NCI-H1436 (cell line): ENCODE data around the gene FAM156B.
"Not testable (repeated sequence)": the region's sequence is repeated elsewhere in the genome, so short reads cannot be mapped to it uniquely, and the experiment has no call there.

Experiments used
- DNase-seq: peaks from one replicate; lab custom pipeline; 2025; lab: John Stamatoyannopoulos, UW

Gene FAM156B

DNA sequence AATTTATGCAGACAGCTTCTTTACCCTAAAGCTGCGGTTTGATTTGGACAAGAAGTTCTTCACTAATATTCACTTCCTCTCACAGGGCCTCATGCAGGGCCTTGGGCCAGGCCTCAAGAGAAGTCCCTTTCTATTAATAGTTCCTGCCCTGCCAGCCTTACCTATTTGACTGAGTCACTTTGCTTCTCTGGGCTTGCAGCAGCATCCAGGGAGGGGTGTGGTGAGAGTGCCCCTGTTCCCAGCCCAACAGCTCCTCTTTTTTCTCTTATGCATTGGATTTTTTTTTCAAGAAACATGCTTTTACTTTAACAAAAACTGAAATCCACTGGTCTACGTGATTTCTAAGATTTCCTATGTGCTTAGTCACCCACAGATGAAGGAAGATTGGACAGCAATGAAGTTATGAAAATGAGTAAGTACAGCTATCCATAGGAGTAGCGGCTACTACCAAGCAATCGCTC lies 26.7 kb downstream of the FAM156B start:
- no peak for DNase-seq

DNA sequence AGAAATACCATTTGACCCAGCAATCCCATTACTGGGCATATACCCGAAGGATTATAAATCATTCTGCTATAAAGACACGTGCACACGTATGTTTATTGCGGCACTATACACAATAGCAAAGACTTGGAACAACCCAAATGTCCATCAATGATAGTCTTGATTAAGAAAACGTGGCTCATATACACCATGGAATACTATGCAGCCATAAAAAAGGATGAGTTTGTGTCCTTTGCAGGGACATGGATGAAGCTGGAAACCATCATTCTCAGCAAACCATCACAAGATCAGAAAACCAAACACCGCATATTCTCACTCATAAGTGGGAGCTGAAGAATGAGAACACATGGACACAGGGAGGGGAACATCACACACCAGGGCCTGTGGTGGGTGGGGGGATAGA lies 33.1 kb downstream of the FAM156B start:
- DNase-seq: not testable (repeated sequence)

DNA sequence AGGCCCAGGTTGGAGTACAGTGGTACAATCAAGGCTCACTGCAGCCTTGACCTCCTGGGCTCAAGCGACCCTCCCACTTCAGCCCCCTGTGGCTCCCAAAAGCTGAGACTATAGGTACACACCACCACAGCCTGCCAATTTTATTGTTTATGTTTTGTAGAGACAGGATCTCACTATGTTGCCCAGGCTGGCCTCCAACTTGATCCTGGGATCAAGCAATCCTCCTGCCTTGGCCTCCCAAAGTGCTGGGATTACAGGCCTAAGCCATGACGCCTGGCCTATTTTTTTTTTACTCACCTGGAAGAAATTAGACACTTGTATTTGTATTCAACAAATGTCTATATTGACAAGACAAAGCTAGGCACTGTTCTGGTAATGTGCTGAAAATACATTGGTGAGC lies 36.1 kb downstream of the FAM156B start:
- DNase-seq: no peak

DNA sequence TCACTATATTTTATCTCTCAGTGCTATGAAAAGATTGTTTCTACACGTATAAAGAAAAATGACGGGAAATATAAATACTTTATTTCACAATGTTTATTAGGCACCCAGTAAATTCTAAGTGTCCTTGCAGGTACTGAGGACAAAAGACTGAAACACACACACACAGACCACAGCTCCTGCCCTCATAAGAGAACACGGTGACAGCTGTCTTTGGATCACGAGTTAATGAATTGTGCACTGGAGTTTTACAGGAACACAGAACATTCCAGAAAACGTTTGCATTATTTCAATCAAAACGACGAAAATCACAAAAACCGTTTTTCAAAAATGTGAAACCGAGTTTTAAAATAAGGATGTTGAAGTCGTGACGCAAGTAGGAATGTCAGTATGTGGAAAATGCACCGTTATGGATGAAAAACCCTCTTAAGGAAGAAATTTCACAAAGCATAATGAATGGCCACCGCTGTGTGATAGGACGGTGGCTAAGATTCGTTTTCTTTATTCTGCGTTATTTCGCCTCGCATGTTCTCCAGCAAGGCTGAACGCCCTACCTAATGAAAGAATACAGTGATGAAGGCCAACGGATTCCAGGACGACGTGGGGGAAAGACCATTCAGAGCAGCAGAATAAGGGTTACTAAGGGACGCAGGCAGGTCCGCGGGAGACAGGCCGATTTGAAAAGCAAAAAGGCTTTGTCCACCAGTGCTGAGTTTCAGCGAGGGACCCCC lies 37.0 kb downstream of the FAM156B start:
- DNase-seq: no peak

DNA sequence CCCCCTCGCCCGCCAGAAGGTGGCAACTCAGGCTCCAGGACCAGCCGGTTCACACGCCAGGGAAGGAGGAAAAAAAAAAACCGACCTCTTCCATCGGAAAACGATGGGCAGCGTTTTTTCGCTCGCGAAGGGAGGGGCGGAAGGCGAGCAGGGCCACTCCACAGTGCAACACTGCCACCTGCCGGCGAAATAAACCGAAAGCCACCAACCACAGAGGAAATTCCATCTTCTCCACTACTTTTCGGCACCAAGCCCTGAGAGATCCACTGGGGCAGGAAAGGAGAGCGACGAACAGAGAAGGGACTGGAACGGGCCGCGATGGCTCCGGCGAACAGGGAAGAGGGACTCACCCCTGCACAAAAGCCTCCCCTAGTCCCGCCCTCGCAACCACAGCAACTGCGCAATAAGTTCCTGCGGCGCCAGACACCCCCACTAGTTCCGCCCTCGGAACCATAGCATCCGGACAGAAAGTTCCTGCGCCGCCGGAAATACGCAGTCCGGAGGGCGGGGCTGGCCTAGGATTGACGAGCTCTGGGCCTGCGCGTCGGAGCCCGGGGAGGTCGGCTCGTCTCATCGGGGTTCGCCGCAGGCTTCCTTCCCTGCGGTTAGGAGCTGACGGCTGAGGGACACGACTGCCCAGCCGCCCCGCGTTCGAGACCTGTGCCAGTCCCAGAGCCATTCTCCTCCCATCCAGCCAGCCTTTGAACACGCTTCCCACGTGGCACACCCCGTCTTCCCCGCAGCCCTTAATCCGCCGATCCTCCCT lies 37.8 kb downstream of the FAM156B start:
- peak; percentile 95 for DNase-seq

DNA sequence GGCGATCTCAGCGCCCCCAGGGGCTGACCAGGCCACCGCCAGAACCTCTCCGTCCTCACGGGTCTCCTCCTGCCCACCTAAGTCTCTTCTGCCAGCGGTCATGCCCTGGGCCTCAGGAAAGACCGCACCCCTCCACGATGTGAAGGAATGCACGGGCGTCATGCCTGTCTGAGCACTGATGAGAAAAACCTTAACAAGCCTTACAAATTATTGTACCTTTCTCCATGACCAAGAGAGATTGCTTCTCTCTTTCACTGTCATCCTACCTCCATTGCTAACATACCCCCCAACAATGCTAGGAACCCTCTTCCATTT lies 38.3 kb downstream of the FAM156B start:
- not testable (repeated sequence) for DNase-seq

DNA sequence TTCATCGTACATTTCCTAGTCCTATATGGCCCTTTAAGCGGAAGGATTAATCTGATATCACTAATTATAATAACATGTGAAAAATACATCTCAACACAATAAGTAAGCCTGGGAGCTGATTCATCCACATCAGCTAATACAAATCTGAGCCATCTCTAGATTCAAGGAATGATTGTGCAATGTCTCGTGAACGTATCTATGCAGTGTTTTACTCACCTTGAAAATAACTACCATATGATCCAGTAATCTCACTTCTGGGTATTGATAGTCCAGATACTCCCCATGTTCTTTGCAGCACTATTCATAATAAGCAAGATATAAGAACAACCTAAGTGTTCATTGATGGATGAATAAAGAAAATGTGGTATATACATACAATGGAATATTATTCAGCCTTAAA lies 43.6 kb downstream of the FAM156B start:
- not testable (repeated sequence) for DNase-seq

DNA sequence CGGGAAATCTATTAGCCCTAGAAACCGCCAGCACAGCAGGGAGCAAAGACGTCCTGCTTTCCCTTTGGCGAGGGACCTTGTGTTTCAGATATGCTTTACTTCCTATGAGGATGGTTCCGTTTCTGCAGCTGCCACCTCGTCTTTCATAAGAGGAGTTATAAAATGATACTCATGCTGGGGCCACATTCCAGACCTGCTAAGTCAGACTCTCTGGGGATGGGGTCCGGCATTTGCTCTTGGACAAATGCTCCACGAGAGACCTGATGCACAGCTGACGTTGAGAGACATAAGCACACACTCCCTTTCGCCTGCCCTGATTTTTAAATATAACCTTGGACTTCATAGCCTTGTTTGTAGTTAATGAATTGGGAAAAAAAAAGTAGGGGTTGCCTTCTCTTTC lies 44.6 kb downstream of the FAM156B start:
- DNase-seq: not testable (repeated sequence)

DNA sequence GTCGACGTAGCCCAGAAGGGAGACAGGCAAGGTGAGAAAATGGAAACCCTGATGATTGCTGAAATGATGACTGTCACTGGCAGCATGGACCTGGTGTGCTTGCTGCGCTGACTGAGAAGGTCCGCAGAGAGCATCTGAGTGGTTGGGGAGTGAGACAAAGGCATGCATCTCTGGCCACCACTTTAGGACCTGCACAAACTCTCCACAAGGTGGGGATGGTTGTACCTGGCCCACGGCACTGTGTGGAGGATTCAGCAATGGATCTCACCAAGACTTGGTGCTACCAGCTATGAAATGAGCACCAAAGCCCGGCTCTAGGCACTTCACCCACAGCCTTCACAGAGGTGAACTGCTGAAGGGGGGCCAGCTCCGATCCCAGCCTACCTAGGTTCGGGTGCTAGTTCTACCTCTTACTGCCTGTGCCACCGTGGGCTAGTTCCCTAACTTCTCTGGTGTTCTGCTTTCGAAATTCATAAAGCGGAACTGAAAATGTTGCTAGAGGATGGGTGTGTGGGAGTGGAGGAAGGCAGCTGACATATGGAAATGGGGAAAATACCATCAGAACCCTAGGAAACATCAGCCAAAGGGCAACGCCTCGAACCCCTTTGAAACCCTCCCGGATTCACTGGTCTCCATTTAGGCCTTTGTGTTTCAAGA lies 48.8 kb downstream of the FAM156B start:
- not testable (repeated sequence) for DNase-seq

DNA sequence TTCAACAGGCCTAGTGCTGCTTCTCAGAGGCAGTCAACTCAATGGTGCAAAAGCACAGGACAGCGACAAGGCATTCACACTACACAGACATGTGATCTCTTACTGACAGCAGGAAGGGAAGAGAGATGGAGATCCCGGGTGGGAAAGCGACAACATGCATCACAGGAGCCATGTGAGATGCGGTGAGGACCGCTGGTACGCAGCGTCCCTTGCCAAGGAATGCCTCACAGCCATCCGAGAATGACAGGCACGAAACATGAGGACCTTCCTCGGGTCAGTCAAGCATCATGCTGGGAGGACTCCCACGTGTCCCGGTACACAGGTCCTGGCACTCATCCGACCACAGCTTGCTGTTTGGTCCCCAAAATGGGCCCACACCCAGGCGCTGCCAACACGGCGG lies 50.4 kb downstream of the FAM156B start:
- not testable (repeated sequence) for DNase-seq

DNA sequence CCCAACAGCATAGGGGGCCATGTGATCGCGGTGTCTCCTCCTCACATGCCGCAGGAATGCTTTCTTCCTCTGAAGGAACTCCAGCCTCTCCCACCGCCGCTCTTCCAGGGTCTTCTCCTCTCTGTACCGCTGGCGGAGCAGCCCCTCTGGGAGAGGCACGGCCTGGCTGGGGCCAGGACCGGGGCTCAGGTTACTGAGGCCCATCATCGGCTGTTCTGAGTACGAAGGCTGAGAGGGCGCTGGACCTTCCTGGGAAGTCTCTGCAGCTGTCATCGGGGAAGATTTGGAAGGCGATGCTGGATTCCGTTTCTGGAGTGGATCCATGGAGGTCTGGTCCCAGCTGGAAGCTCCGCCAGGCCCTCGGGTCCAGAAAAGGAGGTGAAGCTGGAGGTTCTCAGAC lies 51.1 kb downstream of the FAM156B start:
- not testable (repeated sequence) for DNase-seq

DNA sequence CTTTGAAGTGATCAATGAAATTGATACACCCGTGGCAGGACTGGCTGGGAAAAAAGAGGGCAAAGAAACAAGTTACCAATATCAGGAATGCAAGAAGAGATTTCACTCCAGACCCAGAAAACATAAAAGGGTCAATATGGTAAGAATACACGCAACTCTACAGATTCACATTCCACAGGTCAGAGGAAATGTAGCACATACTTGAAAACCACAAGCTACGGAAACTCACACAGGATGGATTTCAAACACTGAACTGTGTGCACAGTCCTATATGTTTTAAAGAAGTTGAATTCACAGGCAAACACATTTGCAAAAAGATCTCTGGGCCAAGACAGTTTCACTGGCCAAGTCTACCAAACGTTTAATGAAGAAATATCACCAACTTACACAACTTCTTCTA lies 52.2 kb downstream of the FAM156B start:
- DNase-seq: not testable (repeated sequence)

DNA sequence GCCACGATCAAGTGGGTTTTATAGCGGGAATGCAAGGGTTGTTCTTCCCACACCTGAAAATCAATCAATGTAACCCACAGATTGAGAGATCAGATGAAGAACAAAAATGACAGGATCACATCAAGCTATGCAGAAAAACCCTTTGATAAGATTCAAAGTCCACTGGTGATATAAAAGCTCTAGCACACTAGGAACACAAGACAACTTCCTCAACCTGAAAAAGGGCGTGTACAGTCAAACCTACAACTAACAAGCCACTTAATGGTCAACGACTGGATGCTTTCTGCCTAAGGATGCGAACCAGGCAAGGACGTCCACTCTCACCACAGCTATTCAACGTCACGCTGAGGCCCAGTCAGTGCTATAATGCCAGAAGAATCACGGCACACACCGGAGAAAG lies 52.8 kb downstream of the FAM156B start:
- DNase-seq: not testable (repeated sequence)
